Measurements from ENCODE around the gene B4GALNT3.
"Not testable (repeated sequence)": the region's sequence is repeated elsewhere in the genome, so short reads cannot be mapped to it uniquely, and the experiment has no call there.

B4GALNT3 gene

GRCh38 chr12:575948-576614 is 116.3 kb downstream of the B4GALNT3 start:
- peak; percentile 93 for DNase-seq (ENCODE audit: low spot score)

- DNase-seq (ENCODE audit: low spot score): no peak
These were observed 116.9 kb downstream of the B4GALNT3 start for GRCh38 chr12:576615-577110.

GRCh38 chr12:577994-578747 is 118.4 kb downstream of the B4GALNT3 start:
- not testable (repeated sequence) for DNase-seq (ENCODE audit: low spot score)

GRCh38 chr12:578748-579419 is 119.1 kb downstream of the B4GALNT3 start:
- DNase-seq (ENCODE audit: low spot score): no peak

GRCh38 chr12:579420-580110 is 119.8 kb downstream of the B4GALNT3 start:
- DNase-seq (ENCODE audit: low spot score): no peak

- no peak for DNase-seq (ENCODE audit: low spot score)
These were observed 121.1 kb downstream of the B4GALNT3 start for GRCh38 chr12:580813-581212.

- no peak for DNase-seq (ENCODE audit: low spot score)
These were observed 121.6 kb downstream of the B4GALNT3 start for GRCh38 chr12:581321-581720.

- no peak for DNase-seq (ENCODE audit: low spot score)
These were observed 122.0 kb downstream of the B4GALNT3 start for GRCh38 chr12:581746-582145.

DNA sequence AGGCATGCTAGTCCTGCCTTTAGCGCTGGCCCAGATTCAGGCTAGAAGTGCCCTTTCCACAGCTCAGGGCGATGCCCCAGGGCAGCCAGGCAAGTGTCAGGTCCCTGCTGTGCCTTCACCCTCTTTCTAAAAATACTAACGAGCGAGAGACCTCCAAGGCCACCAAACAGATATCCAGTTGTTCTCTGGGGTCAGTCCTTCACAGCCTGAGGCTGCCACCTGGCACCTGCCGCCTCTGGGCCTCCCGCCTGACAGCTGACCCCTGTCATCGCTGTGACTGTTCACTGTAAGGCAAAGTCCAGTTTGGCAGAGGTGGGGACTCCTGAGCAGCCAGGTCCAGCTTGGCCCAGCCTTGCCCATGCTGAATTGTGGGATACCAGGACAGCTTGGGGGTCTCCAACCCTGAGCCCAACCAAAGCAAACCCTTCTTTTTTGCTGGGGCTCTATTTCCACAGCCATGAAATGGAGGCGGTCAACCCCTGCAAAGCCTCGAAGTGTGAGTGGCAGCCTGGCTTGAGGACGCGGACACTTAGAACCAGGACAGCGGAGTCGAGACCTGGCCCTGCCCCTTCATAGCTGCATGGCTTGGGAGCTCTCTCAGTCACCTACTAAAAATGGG is 123.6 kb downstream of the B4GALNT3 start:
- DNase-seq (ENCODE audit: low spot score): no peak

GRCh38 chr12:585062-586061 is 125.6 kb downstream of the B4GALNT3 start:
- peak; percentile 42 for DNase-seq (ENCODE audit: low spot score)

- no peak for DNase-seq (ENCODE audit: low spot score)
These were observed 126.8 kb downstream of the B4GALNT3 start for GRCh38 chr12:586318-587071.

DNA sequence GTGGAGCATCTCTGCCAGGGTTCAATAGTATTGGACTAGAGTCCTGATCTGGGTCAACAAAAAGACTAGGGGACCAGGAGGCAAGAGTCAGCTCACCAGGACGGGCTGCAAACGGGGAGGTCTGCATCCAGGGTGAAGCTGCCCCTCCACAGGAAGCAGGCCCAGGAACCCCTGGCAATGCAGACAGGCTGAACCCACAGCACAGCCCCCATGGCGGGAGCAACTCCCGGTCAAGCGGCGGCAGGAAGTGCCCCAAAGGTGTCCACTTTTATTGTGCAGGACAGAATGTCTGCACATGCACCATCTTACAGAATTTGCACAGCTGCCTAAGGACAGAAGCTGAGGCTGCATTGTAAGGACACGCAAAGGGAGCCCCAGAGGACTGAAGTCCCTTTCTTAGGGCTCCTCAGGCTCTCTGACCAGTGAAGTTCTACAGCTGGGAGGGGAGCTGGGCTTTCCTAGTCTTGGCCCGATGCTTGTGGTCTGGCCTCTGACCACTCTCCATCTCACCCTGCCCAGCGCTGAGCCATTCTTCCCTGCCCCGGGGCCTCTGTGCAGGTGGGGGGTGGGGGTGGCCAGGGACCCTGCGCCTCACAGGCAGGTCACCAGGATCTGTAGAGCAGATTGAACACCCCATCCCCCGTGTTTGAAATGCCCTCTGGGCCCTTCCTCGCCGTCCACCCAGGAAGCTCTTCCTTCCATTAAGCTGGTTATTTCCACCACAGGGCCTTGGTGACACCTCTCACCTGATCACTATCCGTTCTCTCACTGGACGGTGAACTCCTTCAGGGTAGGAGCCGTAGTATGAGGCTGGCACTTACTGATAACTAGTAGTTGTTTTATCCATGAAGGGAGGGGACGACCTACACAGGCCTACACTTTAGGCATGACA is 127.6 kb downstream of the B4GALNT3 start:
- DNase-seq (ENCODE audit: low spot score): no peak

DNA sequence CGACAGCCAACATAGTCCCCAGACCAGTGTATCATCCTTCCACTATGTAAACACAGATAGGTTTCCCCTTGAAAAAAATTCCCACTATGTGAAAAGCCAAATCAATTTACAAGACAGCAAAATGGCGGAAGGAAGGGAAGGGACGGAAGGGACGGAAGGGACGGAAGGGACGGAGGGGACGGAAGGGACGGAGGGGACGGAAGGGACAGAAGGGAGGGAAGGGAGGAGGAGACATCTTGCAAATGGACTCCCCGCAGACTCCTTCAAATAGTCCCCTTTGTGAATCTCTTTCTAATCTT is 128.2 kb downstream of the B4GALNT3 start:
- DNase-seq (ENCODE audit: low spot score): no peak

DNA sequence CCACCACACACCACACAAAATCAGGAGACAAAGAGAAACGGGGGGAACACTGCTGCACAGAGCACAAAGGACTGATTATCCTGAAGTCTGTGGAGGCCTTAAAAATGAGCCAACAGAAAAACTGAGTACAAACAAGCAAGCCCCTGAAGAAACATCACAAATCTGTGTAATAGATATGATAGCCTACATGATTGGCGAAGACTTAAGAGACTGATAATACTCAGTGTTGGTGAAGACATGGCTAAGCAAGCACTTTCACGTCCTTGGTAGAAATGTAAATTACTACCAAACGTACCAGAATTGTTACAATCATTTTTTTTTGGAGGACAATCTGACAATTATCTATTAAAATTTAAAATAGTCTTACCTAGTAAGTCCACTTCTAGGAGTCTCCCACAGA is 128.9 kb downstream of the B4GALNT3 start:
- DNase-seq (ENCODE audit: low spot score): no peak

DNA sequence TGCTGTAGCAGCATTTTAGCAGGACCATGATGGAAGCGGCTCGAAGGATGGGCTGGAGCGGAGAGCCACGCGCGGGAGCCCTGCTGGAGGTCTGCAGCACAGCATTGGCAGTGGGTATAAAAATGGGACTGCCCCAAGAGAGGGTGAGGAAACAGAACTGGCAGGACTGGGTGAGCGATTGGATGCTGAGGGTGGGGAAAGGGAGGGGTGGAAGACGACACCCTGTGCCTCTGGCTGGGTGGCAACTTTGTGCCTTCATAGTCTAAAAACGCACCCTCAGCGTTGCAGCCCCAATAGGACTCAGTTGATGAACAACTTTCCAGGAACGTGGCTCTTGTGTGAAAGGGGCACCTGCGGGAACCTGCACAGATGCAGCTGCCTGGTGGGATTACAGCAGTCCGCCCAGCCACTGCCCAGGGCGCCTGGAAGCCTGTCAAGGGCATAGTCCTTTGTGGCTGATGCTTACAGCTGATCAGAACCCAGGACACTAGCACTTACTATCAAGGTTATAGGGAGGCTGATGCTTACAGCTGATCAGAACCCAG is 130.5 kb downstream of the B4GALNT3 start:
- DNase-seq (ENCODE audit: low spot score): no peak

GRCh38 chr12:591167-592023 is 131.7 kb downstream of the B4GALNT3 start:
- DNase-seq (ENCODE audit: low spot score): no peak

- DNase-seq (ENCODE audit: low spot score): no peak
These were observed 132.3 kb downstream of the B4GALNT3 start for GRCh38 chr12:592024-592505.

Data from germinal center (tissue), 1 donor.